Hepatocyte (in vitro differentiated cells): ENCODE data around the gene GPHN.

Source experiments
- CTCF ChIP-seq: fragments of 200-600 bp; sonication (generic); IDR thresholded peaks from 2 replicates; pipeline ENCODE4 v1.5.1; 2016; ENCODE audit warnings: antibody characterized with exemption, mild to moderate bottlenecking; ENCODE audit not compliant: poor library complexity
- EZH2 ChIP-seq: fragments of 200-600 bp; sonication (generic); IDR thresholded peaks from 2 replicates; pipeline ENCODE4 v1.6.1; 2016; ENCODE audit warnings: antibody characterized with exemption, mild to moderate bottlenecking, borderline replicate concordance
- EZH2phosphoT487 ChIP-seq: fragments of 200-600 bp; sonication (generic); IDR thresholded peaks from one replicate; pipeline ENCODE4 v1.6.1; 2018; ENCODE audit warnings: antibody characterized with exemption, mild to moderate bottlenecking, low read depth, moderate library complexity; ENCODE audit not compliant: unreplicated experiment, severe bottlenecking

GRCh38 chr14:66638689-66639088, 130.7 kb downstream of the GPHN start:
- TF ChIP-seq CTCF: no peak
- TF ChIP-seq EZH2: no peak
- no peak for TF ChIP-seq EZH2phosphoT487
